GM18909 (cell line): ENCODE results near the gene MMP1.
"Not testable (repeated sequence)": the region's sequence is repeated elsewhere in the genome, so short reads cannot be mapped to it uniquely, and the experiment has no call there.

ENCODE experiments used
- ATAC-seq: cut with Tn5 transposase; IDR thresholded peaks from one replicate; pipeline ENCODE4 v1.9.1; 2021; ENCODE audit warnings: mild to moderate bottlenecking; ENCODE audit not compliant: unreplicated experiment, poor library complexity

MMP1 gene

DNA sequence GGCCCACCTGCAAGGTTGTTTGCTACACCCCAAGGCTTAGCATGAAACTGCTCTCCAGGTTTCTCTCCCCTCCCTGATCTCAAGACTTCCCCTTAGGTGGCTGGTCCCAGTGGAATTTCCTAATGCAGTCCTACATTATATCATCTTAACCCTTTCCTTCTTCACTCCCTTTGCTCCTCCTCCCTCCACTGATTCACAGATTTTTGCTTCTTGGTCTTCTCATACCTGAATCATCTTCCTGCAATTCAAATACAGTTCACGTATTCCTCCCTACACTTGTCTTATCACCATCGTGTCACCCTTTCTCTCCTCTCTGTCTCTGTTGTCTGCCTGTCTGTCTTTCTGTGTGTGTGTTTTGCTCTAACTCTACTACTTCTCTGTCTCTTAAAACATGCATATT, 34.5 kb downstream of the MMP1 start:
- no peak for ATAC-seq

GRCh38 chr11:102762361-102762767, 35.6 kb downstream of the MMP1 start:
- no peak for ATAC-seq

DNA sequence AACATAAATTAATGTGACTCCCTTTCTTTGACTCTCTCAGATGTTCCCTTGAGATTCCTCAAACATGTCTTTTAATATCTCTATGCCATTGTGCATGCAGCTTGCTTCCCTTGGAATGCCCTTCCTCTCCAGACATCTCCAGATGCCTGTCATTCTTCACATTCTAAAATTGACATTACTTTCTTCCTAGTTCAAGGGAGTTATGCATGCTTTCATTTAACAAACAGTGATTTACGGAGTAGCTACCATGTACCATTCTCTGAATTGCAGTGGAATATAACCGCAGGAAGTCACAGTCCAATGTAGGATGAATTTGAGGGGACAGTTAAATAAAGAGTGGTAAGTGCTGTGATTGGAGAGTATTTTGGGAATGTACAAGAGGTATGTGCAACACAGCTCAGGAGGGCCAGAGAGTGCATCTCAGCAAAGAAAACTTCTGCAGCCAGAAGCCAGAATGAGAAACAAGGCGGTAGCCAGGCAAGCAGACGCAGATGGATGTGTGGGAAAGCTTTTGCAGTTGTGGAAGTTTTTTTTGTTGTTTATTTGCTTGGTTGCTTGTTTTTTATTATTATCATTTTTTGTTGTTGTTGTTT, 36.2 kb downstream of the MMP1 start:
- ATAC-seq = no peak

DNA sequence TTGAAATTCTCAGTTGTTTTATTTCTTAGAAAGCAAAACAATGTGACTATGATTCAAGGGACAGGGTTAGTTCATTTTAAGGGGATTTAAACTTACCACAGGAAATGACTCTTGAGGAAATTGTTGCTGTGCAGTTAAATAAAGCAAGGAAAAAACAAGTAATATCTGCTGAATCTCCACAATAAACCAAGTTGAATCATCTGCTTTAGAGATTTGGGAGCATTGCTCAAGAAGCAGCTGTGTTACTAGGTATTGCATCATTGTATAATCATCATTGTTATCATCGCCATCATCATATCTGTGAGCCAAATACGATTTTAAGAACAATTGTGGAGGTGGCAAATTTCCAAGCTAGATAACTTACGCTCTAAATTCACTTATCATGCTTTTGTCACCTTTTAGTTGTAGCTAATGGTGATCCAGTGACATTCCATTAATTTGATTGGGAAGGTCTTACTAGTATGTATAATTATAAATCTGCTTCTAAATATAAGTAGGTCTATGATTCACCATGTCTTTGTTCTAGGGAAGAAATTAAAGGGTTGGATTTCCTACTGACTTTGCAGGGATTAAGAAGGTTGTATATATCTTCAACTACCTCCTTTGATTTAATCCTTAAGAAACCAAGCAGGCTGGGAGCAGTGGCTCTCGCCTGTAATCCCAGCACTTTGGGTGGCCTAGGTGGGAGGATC, 37.5 kb downstream of the MMP1 start:
- ATAC-seq = no peak

- no peak for ATAC-seq
Measured at GRCh38 chr11:102757823-102758549, 40.0 kb downstream of the MMP1 start.

GRCh38 chr11:102753267-102753666, 44.7 kb downstream of the MMP1 start:
- ATAC-seq = no peak

DNA sequence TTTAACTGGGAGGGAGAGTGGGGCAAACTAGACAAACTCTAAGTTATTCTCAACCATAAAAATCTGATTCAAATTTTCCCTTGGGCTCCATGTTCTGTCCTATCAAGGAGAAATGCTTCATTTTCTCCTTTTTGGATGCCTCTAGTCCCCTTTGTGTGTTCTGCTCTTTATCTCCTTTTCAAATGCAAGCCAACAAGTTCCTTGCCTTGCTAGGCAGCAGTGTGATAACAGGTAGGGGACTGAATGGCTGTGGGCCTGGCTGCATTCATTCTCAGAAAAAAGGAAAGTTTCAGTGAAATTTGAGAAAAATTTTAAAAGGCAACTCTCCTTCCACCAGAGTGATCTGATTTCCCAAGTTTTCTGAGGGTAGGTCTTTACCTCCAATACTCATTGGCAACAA, 46.3 kb downstream of the MMP1 start:
- no peak for ATAC-seq

DNA sequence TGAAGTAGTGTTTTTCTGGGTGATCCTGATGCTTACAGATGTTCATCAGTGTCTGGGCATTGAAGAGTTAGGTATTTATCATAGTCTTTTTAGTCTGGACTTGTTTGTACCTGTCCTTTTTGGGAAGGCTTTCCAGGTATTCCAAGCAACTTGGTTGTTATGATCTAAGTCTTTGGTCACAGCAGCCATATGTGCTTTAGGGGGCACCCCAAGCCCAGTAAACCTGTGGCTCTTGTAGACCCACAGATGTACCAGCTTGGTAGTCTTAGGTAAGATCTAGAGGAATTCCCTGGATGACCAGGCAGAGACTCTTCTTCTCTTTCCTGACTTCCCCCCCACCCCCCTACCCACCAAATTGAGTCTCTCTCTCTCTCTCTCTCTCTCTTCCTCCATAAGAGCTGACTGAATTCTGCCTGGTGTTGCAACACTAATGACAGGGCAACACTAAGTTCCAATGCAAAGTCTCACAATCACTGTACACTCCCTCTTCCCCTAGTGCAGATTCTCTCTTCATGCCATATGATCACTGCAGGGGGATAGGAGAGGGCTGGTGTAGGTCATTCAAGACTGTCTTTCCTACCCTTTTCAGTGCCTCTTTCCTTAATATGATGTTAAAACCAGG, 48.7 kb downstream of the MMP1 start:
- ATAC-seq = no peak

- ATAC-seq = not testable (repeated sequence)
Measured at GRCh38 chr11:102746746-102747578, 51.0 kb downstream of the MMP1 start.
